Measurements from ENCODE around the gene SAPCD2. TPM values are rescaled to one million over a fixed set of nuclear protein-coding genes. Genes with fewer than 3 reads are reported as not detected.

Gene SAPCD2
- total RNA-seq, 1 donor from 2014 or later = 13.5 TPM

GRCh38 chr9:137115394-137116026 lies 45.2 kb upstream of the SAPCD2 start:
- no peak for DNase-seq
- Mint-ChIP-seq H3K27me3 (ENCODE audit: unreplicated experiment) (peaks cover 6% of the 10 kb centered on the region), H3K4me1 (ENCODE audit: low read depth, unreplicated experiment) (peaks cover 9% of the 10 kb centered on the region), H3K27ac (ENCODE audit: unreplicated experiment) (no peak overlapping the region), H3K36me3 (ENCODE audit: unreplicated experiment) (no peaks in the 10 kb centered on the region), H3K9me3 (ENCODE audit: unreplicated experiment) (peaks cover 4% of the 10 kb centered on the region), H3K4me3 (ENCODE audit: unreplicated experiment) (no peak overlapping the region)
- TF ChIP-seq CTCF (IDR thresholded peaks at IDR 0.05; ENCODE audit: partially characterized antibody, unreplicated experiment) = no peak

GRCh38 chr9:137114613-137115393 lies 44.4 kb upstream of the SAPCD2 start, which contains the start of gene DPP7:
Gene DPP7 (minus strand): TSS chr9:137114733. CDS start chr9:137114713, 20 bp downstream.
- TF ChIP-seq CTCF (IDR thresholded peaks at IDR 0.05; ENCODE audit: partially characterized antibody, unreplicated experiment) = no peak
- H3K4me3 Mint-ChIP-seq (ENCODE audit: unreplicated experiment) = no peak within 1 kb of the TSS
- DNase-seq = peak; percentile 60
- no peak within 1 kb of the TSS for H3K27ac Mint-ChIP-seq (ENCODE audit: unreplicated experiment)
- peaks cover 4% of the 10 kb centered on the region for H3K9me3 Mint-ChIP-seq (ENCODE audit: unreplicated experiment)
- H3K4me1 Mint-ChIP-seq (ENCODE audit: low read depth, unreplicated experiment) = peaks cover 9% of the 10 kb centered on the region
- H3K27me3 Mint-ChIP-seq (ENCODE audit: unreplicated experiment) = peaks cover 6% of the 10 kb centered on the region
- H3K36me3 Mint-ChIP-seq (ENCODE audit: unreplicated experiment) = no peaks in the 10 kb centered on the region

GRCh38 chr9:137114220-137114612 lies 43.9 kb upstream of the SAPCD2 start:
- H3K4me1 Mint-ChIP-seq (ENCODE audit: low read depth, unreplicated experiment) = peaks cover 5% of the 10 kb centered on the region
- DNase-seq = no peak
- H3K27ac Mint-ChIP-seq (ENCODE audit: unreplicated experiment) = no peak overlapping the region
- peaks cover 4% of the 10 kb centered on the region for H3K9me3 Mint-ChIP-seq (ENCODE audit: unreplicated experiment)
- TF ChIP-seq CTCF (IDR thresholded peaks at IDR 0.05; ENCODE audit: partially characterized antibody, unreplicated experiment) = no peak
- H3K36me3 Mint-ChIP-seq (ENCODE audit: unreplicated experiment) = no peaks in the 10 kb centered on the region
- peaks cover 4% of the 10 kb centered on the region for H3K27me3 Mint-ChIP-seq (ENCODE audit: unreplicated experiment)
- H3K4me3 Mint-ChIP-seq (ENCODE audit: unreplicated experiment) = no peak overlapping the region

- no peak for DNase-seq
- Mint-ChIP-seq H3K4me3 (ENCODE audit: unreplicated experiment) (no peak overlapping the region), H3K27ac (ENCODE audit: unreplicated experiment) (no peak overlapping the region), H3K27me3 (ENCODE audit: unreplicated experiment) (peaks cover 2% of the 10 kb centered on the region), H3K36me3 (ENCODE audit: unreplicated experiment) (no peaks in the 10 kb centered on the region), H3K4me1 (ENCODE audit: low read depth, unreplicated experiment) (peaks cover 2% of the 10 kb centered on the region), H3K9me3 (ENCODE audit: unreplicated experiment) (peaks cover 4% of the 10 kb centered on the region)
- no peak for TF ChIP-seq CTCF (IDR thresholded peaks at IDR 0.05; ENCODE audit: partially characterized antibody, unreplicated experiment)
Measured at GRCh38 chr9:137113385-137114159, 43.2 kb upstream of the SAPCD2 start.

Measured in glutamatergic neuron (in vitro differentiated cells).